ENCODE measurements around the gene GLOD4. TPM values are rescaled to one million over a fixed set of nuclear protein-coding genes. Genes with fewer than 3 reads are reported as not detected.
"Not testable (repeated sequence)": the region's sequence is repeated elsewhere in the genome, so short reads cannot be mapped to it uniquely, and the experiment has no call there.

GLOD4 gene
- total RNA-seq, 2 donors from 2014 or later, result 72.4 to 113 TPM

GRCh38 chr17:752002-752619 lies 30.0 kb downstream of the GLOD4 start, which contains the start of gene GEMIN4:
GEMIN4 (minus strand) TSS chr17:752264; CDS start chr17:752142, 122 bp downstream.
- Histone ChIP-seq H3K27me3 (replicated peaks; ENCODE audit: insufficient read depth) (no peaks in the 10 kb centered on the region), H3K9me3 (no peaks in the 10 kb centered on the region), H3K27ac (peak within 1 kb of the TSS; percentile 88 to 92), H3K4me3 (peak within 1 kb of the TSS; percentile 77 to 83), H3K36me3 (no peaks in the 10 kb centered on the region), H3K4me1 (replicated peaks) (no peaks in the 10 kb centered on the region)
- DNase-seq (ENCODE audit: low spot score), result peak; percentile 89
- WGBS, result 1% methylated on average over 40 of the region's 87 CpGs
- intact Hi-C loops (cut with DNase I), result no loop called here
- TF ChIP-seq CTCF (IDR thresholded peaks at IDR 0.05), result peak; percentile 94 to 99 (median 97)
- peak; percentile 81 for TF ChIP-seq POLR2A (IDR thresholded peaks at IDR 0.05)
- peak; percentile 89 for TF ChIP-seq POLR2AphosphoS5 (IDR thresholded peaks at IDR 0.05)

- Histone ChIP-seq H3K27me3 (replicated peaks; ENCODE audit: insufficient read depth) (no peaks in the 10 kb centered on the region), H3K27ac (peak overlapping the region; percentile 88 to 92), H3K4me1 (replicated peaks) (no peaks in the 10 kb centered on the region), H3K4me3 (peak overlapping the region; percentile 77 to 83), H3K36me3 (peaks cover 0 to 5% of the 10 kb centered on the region in 2 donors), H3K9me3 (no peaks in the 10 kb centered on the region)
- no peak for DNase-seq (ENCODE audit: low spot score)
- no peak for TF ChIP-seq POLR2AphosphoS5 (IDR thresholded peaks at IDR 0.05)
- no peak for TF ChIP-seq POLR2A (IDR thresholded peaks at IDR 0.05)
- TF ChIP-seq CTCF (IDR thresholded peaks at IDR 0.05), result no peak
- intact Hi-C loops (cut with DNase I), result no loop called here
- under 1% methylated on average over 34 of the region's 49 CpGs for whole genome bisulfite sequencing
These were observed 30.6 kb downstream of the GLOD4 start for GRCh38 chr17:751269-752001.

- DNase-seq (ENCODE audit: low spot score), result no peak
- Histone ChIP-seq H3K27ac (no peak overlapping the region), H3K4me3 (peak overlapping the region in 1 of 2 donors; percentile 77), H3K27me3 (replicated peaks; ENCODE audit: insufficient read depth) (no peaks in the 10 kb centered on the region), H3K36me3 (peaks cover 0 to 14% of the 10 kb centered on the region in 2 donors), H3K9me3 (no peaks in the 10 kb centered on the region), H3K4me1 (replicated peaks) (no peaks in the 10 kb centered on the region)
- WGBS, result 57% methylated on average over 8 of the region's 8 CpGs
- intact Hi-C loops (cut with DNase I), result no loop called here
- TF ChIP-seq CTCF (IDR thresholded peaks at IDR 0.05) (no peak), POLR2A (IDR thresholded peaks at IDR 0.05) (no peak)
These were observed 31.5 kb downstream of the GLOD4 start for GRCh38 chr17:750431-751037.

GRCh38 chr17:749359-749758 lies 32.7 kb downstream of the GLOD4 start:
- H3K27me3 ChIP-seq (replicated peaks; ENCODE audit: insufficient read depth); DNase-seq (ENCODE audit: low spot score); H3K4me1 ChIP-seq (replicated peaks); H3K9me3 ChIP-seq; intact Hi-C loops (cut with DNase I); H3K27ac ChIP-seq; H3K4me3 ChIP-seq: not testable (repeated sequence)
- peaks cover 0 to 17% of the 10 kb centered on the region in 2 donors for H3K36me3 ChIP-seq
- WGBS, result 82% methylated on average over 6 of the region's 7 CpGs

- 97% methylated on average over 4 of the region's 4 CpGs for WGBS
- H3K27ac ChIP-seq; intact Hi-C loops (cut with DNase I); H3K27me3 ChIP-seq (replicated peaks; ENCODE audit: insufficient read depth); H3K9me3 ChIP-seq; DNase-seq (ENCODE audit: low spot score); H3K4me3 ChIP-seq; H3K4me1 ChIP-seq (replicated peaks): not testable (repeated sequence)
- H3K36me3 ChIP-seq, result peaks cover 0 to 17% of the 10 kb centered on the region in 2 donors
These were observed 33.5 kb downstream of the GLOD4 start for GRCh38 chr17:748604-749003.
